GM23248 (cell line): Measurements from ENCODE around the gene LDLRAD2.

Source experiments
- EZH2 ChIP-seq: fragments of 200-600 bp; sonication (generic); IDR thresholded peaks from 2 replicates; pipeline ENCODE4 v1.6.1; 2018; ENCODE audit warnings: antibody characterized with exemption, mild to moderate bottlenecking; ENCODE audit not compliant: insufficient read depth, poor library complexity, severe bottlenecking
- EZH2phosphoT487 ChIP-seq: fragments of 200-600 bp; sonication (generic); IDR thresholded peaks from 2 replicates; pipeline ENCODE4 v1.6.1; 2018; ENCODE audit warnings: antibody characterized with exemption, moderate library complexity, mild to moderate bottlenecking, low read depth; ENCODE audit not compliant: insufficient read depth

DNA sequence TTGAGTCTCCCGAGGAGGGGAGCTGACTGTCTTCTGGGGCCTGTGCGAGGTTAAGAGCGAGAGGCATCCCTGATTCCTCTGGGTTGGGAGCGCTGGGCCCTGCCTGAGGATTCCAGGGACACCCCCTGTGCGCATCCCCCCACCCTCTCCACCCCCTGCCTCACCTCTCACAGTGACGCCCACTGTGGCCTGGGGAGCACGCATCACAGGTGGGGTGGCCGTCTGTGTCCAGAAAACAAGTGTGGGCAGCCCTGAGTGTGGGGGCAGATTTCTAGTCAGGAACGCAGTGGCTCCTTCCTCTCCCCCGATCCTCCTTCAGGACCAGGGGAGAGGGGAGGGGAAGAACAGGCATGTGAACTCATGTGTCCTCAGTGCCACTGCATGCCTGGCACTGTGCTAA, 61.7 kb downstream of the LDLRAD2 start:
- no peak for TF ChIP-seq EZH2
- no peak for TF ChIP-seq EZH2phosphoT487
